MG63 (cell line): Measurements from ENCODE around the gene DNAH9. TPM values are rescaled to one million over a fixed set of nuclear protein-coding genes. Genes with fewer than 3 reads are reported as not detected.

Experiments used
- DNase-seq: peaks from one replicate; pipeline ENCODE4 v3.0.0-alpha.2; 2020
- H3K27me3 ChIP-seq: fragments of 250-450 bp; sonication (Bioruptor Pico); 2 replicates; pipeline ENCODE4 v1.5.1; 2020; ENCODE audit warnings: mild to moderate bottlenecking, moderate library complexity
- H3K36me3 ChIP-seq: fragments of 250-450 bp; sonication (Bioruptor Pico); 2 replicates; pipeline ENCODE4 v1.5.1; 2020; ENCODE audit warnings: mild to moderate bottlenecking, moderate library complexity
- H3K4me3 ChIP-seq: fragments of 250-450 bp; sonication (Bioruptor Pico); 2 replicates; pipeline ENCODE4 v1.5.1; 2020; ENCODE audit warnings: mild to moderate bottlenecking, moderate library complexity
- H3K9me3 ChIP-seq: fragments of 250-450 bp; sonication (Bioruptor Pico); 2 replicates; pipeline ENCODE4 v1.5.1; 2020; ENCODE audit warnings: mild to moderate bottlenecking, moderate library complexity
- total RNA-seq: library from RNA; depleted of rRNA; stranded (reverse); fragments of >200 nt; shearing (Covaris generic); gene quantifications from 2 replicates; pipeline ENCODE4 v1.2.3, GENCODE V29; 2014; ENCODE audit warnings: low replicate concordance

Gene DNAH9
- total RNA-seq, 1 experiment from 2014 or later: not detected

GRCh38 chr17:11578998-11579397 lies 19.3 kb upstream of the DNAH9 start:
- no peaks in the 10 kb centered on the region for H3K27me3 ChIP-seq
- H3K4me3 ChIP-seq: no peak overlapping the region
- no peaks in the 10 kb centered on the region for H3K36me3 ChIP-seq
- no peaks in the 10 kb centered on the region for H3K9me3 ChIP-seq
- DNase-seq: no peak

DNA sequence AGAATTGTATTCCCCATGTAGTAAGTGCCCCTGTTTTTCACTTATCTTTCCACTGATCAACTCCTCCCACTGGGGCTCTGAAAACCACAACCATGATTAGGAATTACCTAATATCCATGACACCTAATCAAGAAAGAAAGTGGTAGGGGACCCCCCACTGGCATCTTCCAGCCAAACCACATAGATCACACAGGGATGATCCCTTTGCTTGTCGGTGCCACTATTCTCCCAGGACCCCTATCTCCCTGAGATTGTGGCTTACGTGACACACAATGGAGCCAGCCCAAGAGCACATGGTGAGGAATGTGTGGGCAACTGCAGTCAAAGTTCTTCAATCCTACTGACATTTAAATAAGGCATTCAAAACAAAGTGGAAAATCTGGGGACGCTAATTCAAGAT lies 17.6 kb upstream of the DNAH9 start:
- H3K36me3 ChIP-seq: no peaks in the 10 kb centered on the region
- no peaks in the 10 kb centered on the region for H3K27me3 ChIP-seq
- DNase-seq: no peak
- no peak overlapping the region for H3K4me3 ChIP-seq
- no peaks in the 10 kb centered on the region for H3K9me3 ChIP-seq

- no peak for DNase-seq
- Histone ChIP-seq H3K9me3 (no peaks in the 10 kb centered on the region), H3K27me3 (no peaks in the 10 kb centered on the region), H3K4me3 (no peak overlapping the region), H3K36me3 (no peaks in the 10 kb centered on the region)
These were observed 16.1 kb upstream of the DNAH9 start for GRCh38 chr17:11582217-11582616.

DNA sequence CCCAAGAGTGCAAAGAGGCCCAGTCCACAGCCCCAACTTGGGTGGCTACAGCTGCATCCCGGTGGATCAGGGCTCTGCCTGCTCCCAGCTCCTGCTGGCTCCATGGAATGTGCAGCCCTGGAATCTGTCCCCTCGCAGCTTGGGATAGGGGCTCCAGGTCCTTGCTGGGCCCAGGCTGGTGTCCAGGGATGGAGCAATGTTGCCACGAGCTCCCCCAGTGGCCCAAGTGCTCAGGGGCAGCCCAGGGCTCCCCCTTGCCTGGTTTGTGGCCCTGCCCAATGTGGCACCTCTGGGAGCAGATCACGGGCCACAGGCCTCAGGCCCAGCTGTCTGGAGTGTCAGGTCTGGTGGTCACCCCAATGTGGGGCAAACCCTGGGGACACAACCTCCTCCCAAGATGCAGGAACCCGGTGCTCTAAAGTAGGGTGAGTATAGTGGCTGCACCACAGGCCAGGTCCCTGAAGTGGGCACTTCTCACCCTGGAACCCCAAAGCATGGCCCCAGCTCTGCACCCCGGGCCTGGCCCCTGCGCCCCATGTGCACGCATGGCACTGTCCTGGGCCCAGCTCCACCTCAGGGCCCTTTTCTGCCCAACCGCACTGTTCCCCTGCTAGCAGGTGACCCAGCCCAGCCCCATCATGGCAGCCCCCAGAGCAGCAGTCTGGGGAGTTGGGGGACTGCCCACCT lies 14.8 kb upstream of the DNAH9 start:
- Histone ChIP-seq H3K9me3 (no peaks in the 10 kb centered on the region), H3K4me3 (no peak overlapping the region), H3K27me3 (no peaks in the 10 kb centered on the region), H3K36me3 (no peaks in the 10 kb centered on the region)
- no peak for DNase-seq

DNA sequence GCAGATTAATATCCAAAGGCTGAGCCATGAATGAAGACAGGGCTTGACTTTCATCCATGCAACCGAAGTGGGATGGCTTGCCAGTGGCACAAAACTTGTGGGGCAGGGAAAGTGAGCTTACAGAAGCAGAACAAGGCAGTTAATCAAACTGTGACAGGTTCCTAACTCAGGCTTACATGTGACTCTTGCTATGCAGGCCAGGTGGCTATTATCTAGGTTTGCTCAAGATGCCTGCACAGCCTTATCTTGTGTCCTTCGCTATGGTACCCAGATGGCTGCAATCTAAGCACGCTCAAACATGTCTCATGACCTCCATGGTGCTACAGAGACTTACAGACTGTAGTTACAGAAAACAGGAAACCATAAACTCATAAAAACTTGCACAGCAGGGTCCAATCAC lies 8.6 kb upstream of the DNAH9 start:
- Histone ChIP-seq H3K27me3 (peaks cover 5% of the 10 kb centered on the region; the same call in 1 of the 2 replicates), H3K4me3 (no peak overlapping the region), H3K36me3 (no peaks in the 10 kb centered on the region), H3K9me3 (no peaks in the 10 kb centered on the region)
- no peak for DNase-seq

- Histone ChIP-seq H3K4me3 (no peak overlapping the region), H3K27me3 (peaks cover 6% of the 10 kb centered on the region; the same call in 1 of the 2 replicates), H3K36me3 (no peaks in the 10 kb centered on the region), H3K9me3 (no peaks in the 10 kb centered on the region)
- no peak for DNase-seq
These were observed 3.4 kb downstream of the DNAH9 start for GRCh38 chr17:11601661-11602060.

GRCh38 chr17:11608396-11608795 lies 10.1 kb downstream of the DNAH9 start:
- Histone ChIP-seq H3K36me3 (no peaks in the 10 kb centered on the region), H3K4me3 (no peak overlapping the region), H3K27me3 (peaks cover 5% of the 10 kb centered on the region; the same call in 1 of the 2 replicates), H3K9me3 (no peaks in the 10 kb centered on the region)
- no peak for DNase-seq

- Histone ChIP-seq H3K36me3 (no peaks in the 10 kb centered on the region), H3K9me3 (no peaks in the 10 kb centered on the region), H3K27me3 (peaks cover 10% of the 10 kb centered on the region; the same call in 1 of the 2 replicates), H3K4me3 (no peak overlapping the region)
- DNase-seq: no peak
These were observed 12.8 kb downstream of the DNAH9 start for GRCh38 chr17:11610999-11611566.

- no peak for DNase-seq
- Histone ChIP-seq H3K27me3 (peaks cover 10% of the 10 kb centered on the region; the same call in 1 of the 2 replicates), H3K9me3 (no peaks in the 10 kb centered on the region), H3K36me3 (no peaks in the 10 kb centered on the region), H3K4me3 (no peak overlapping the region)
These were observed 14.7 kb downstream of the DNAH9 start for GRCh38 chr17:11612956-11613355.

- H3K27me3 ChIP-seq: peaks cover under 1% of the 10 kb centered on the region; the same call in 1 of the 2 replicates
- no peak overlapping the region for H3K4me3 ChIP-seq
- peak; percentile 55 for DNase-seq
- H3K9me3 ChIP-seq: no peaks in the 10 kb centered on the region
- H3K36me3 ChIP-seq: no peaks in the 10 kb centered on the region
These were observed 20.7 kb downstream of the DNAH9 start for GRCh38 chr17:11618861-11619566.

DNA sequence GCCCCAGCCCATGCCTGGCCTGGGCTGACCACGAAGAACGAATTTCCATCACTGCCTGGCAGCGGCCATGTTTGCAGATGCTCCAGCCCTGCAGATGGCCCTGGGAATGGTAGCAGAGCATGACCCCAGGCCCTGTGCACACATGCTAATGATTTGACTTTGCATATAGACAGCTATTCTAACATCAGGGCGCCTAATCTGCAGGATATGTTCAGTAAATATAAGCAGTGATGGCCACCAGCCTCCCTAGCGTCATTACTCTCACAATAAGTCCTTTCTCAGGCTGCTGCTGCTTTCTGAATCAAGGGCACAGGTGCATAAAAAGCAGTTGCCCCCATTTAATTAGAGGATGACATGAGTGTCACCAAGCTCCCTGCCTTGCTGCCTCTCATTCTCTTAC lies 24.2 kb downstream of the DNAH9 start:
- DNase-seq: no peak
- no peaks in the 10 kb centered on the region for H3K9me3 ChIP-seq
- H3K27me3 ChIP-seq: peaks cover 6% of the 10 kb centered on the region; the same call in 1 of the 2 replicates
- H3K36me3 ChIP-seq: no peaks in the 10 kb centered on the region
- no peak overlapping the region for H3K4me3 ChIP-seq

GRCh38 chr17:11624976-11625375 lies 26.7 kb downstream of the DNAH9 start:
- H3K9me3 ChIP-seq: no peaks in the 10 kb centered on the region
- DNase-seq: no peak
- no peak overlapping the region for H3K4me3 ChIP-seq

GRCh38 chr17:11625878-11626277 lies 27.6 kb downstream of the DNAH9 start:
- Histone ChIP-seq H3K27me3 (peaks cover 6% of the 10 kb centered on the region; the same call in 1 of the 2 replicates), H3K4me3 (no peak overlapping the region), H3K9me3 (no peaks in the 10 kb centered on the region), H3K36me3 (no peaks in the 10 kb centered on the region)
- no peak for DNase-seq

More at GRCh38 chr17:11624976-11625375, 26.7 kb downstream of the DNAH9 start:
- Histone ChIP-seq H3K36me3 (no peaks in the 10 kb centered on the region), H3K27me3 (peaks cover 6% of the 10 kb centered on the region; the same call in 1 of the 2 replicates)

- H3K27me3 ChIP-seq: peaks cover 6% of the 10 kb centered on the region
- no peaks in the 10 kb centered on the region for H3K9me3 ChIP-seq
- no peak overlapping the region for H3K4me3 ChIP-seq
- no peak for DNase-seq
- no peaks in the 10 kb centered on the region for H3K36me3 ChIP-seq
These were observed 29.2 kb downstream of the DNAH9 start for GRCh38 chr17:11627301-11627940.

GRCh38 chr17:11628374-11628773 lies 30.1 kb downstream of the DNAH9 start:
- Histone ChIP-seq H3K4me3 (no peak overlapping the region), H3K36me3 (no peaks in the 10 kb centered on the region), H3K27me3 (peaks cover 6% of the 10 kb centered on the region), H3K9me3 (no peaks in the 10 kb centered on the region)
- no peak for DNase-seq

DNA sequence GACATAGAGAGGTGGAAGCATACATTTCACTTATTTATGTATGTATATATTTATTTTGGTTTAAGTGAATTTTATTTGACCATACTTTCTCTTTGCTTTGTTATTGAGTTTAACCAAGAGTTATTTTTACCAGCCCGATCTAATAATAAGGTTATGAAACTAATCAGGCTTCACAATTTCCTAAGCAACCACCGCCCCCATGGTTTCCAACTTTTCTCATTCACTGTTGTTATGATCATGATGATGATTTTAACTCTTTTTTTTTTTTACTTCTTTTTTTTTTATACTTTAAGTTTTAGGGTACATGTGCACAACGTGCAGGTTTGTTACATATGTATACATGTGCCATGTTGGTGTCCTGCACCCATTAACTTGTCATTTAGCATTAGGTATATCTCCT lies 30.6 kb downstream of the DNAH9 start:
- DNase-seq: no peak
- peaks cover 6% of the 10 kb centered on the region for H3K27me3 ChIP-seq

GRCh38 chr17:11636771-11637170 lies 38.5 kb downstream of the DNAH9 start:
- H3K36me3 ChIP-seq: no peaks in the 10 kb centered on the region
- no peak overlapping the region for H3K4me3 ChIP-seq
- no peak for DNase-seq
- H3K9me3 ChIP-seq: no peaks in the 10 kb centered on the region
- no peaks in the 10 kb centered on the region; the same call in 1 of the 2 replicates for H3K27me3 ChIP-seq

More for the DNA sequence above, 30.6 kb downstream of the DNAH9 start:
- Histone ChIP-seq H3K36me3 (no peaks in the 10 kb centered on the region), H3K4me3 (no peak overlapping the region), H3K9me3 (no peaks in the 10 kb centered on the region)
